Measurements from ENCODE around the gene OPA1.

- TF ChIP-seq, protein P1, sequence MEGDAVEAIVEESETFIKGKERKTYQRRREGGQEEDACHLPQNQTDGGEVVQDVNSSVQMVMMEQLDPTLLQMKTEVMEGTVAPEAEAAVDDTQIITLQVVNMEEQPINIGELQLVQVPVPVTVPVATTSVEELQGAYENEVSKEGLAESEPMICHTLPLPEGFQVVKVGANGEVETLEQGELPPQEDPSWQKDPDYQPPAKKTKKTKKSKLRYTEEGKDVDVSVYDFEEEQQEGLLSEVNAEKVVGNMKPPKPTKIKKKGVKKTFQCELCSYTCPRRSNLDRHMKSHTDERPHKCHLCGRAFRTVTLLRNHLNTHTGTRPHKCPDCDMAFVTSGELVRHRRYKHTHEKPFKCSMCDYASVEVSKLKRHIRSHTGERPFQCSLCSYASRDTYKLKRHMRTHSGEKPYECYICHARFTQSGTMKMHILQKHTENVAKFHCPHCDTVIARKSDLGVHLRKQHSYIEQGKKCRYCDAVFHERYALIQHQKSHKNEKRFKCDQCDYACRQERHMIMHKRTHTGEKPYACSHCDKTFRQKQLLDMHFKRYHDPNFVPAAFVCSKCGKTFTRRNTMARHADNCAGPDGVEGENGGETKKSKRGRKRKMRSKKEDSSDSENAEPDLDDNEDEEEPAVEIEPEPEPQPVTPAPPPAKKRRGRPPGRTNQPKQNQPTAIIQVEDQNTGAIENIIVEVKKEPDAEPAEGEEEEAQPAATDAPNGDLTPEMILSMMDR (IDR thresholded peaks at IDR 0.05; ENCODE audit: low read length), result no peak
- TF ChIP-seq EZH2 (optimal IDR thresholded peaks at IDR 0.05; ENCODE audit: low read depth, low read length), result no peak
Measured at GRCh38 chr3:193732827-193733226, 139.8 kb downstream of the OPA1 start.
